GM21529 (cell line): ENCODE data around the gene ISOC1.

ENCODE experiments used
- ATAC-seq: cut with Tn5 transposase; IDR thresholded peaks from one replicate; pipeline ENCODE4 v1.9.1; 2021; ENCODE audit not compliant: unreplicated experiment

The ISOC1 gene

GRCh38 chr5:129094924-129095899 is 663 bp downstream of the ISOC1 start:
- ATAC-seq: peak; percentile 55

GRCh38 chr5:129096382-129096991 is 1.9 kb downstream of the ISOC1 start:
- ATAC-seq: no peak

GRCh38 chr5:129097498-129098296 is 3.1 kb downstream of the ISOC1 start:
- ATAC-seq: no peak

GRCh38 chr5:129098488-129099183 is 4.1 kb downstream of the ISOC1 start:
- no peak for ATAC-seq

- ATAC-seq: no peak
Measured at GRCh38 chr5:129099184-129099569, 4.6 kb downstream of the ISOC1 start.

- no peak for ATAC-seq
Measured at GRCh38 chr5:129101794-129102193, 7.2 kb downstream of the ISOC1 start.

DNA sequence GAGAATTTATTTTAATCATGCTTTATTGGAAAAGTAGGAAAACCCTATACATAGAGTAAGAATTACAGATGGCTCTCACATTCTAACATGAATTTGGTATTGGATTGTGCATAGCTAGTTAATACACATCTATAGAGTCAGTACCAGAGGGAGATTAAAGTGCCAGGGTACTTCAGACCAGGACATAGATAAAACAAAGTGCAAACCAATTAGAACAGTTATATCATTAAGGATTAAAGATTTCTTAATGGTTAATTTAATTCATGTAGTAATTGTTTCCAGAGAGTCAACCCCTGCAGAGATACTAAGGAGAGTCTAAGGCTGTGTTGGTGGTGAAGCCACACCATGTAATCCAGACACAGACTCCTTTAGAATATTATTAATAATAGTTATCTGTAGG is 8.8 kb downstream of the ISOC1 start:
- no peak for ATAC-seq

DNA sequence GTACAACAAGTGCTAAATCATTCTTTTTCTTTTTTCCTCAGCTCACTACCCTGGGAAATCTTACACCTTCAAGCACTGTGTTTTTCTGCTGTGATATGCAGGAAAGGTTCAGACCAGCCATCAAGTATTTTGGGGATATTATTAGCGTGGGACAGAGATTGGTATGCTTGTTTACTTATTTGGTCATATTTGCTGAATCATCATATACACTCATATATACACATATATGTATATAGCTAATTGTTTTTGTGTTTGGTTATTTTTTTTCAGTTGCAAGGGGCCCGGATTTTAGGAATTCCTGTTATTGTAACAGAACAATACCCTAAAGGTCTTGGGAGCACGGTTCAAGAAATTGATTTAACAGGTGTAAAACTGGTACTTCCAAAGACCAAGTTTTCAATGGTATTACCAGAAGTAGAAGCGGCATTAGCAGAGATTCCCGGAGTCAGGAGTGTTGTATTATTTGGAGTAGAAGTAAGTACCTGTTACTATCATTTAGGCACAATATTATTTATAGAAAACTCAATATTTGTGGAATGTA is 10.4 kb downstream of the ISOC1 start:
- ATAC-seq: no peak

GRCh38 chr5:129107637-129108036 is 13.1 kb downstream of the ISOC1 start:
- no peak for ATAC-seq

DNA sequence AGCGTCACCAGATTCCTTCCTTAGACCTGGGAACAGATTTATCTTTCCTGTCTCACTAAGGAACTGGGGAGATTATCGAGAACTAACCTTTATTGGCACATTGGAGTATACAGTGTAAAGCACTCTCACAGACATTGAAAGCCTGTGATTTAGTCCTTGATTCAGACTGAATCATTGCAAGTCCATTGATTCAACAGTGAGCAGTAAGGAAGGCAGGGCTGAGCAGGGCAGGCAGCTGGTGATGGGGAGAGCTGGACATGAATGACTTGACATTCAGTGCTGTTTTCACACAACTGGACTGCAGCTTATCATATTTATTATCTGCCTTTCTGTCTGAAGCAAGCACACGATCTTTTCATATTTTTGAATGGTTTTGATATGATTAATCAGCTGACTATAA is 16.2 kb downstream of the ISOC1 start:
- ATAC-seq: no peak

DNA sequence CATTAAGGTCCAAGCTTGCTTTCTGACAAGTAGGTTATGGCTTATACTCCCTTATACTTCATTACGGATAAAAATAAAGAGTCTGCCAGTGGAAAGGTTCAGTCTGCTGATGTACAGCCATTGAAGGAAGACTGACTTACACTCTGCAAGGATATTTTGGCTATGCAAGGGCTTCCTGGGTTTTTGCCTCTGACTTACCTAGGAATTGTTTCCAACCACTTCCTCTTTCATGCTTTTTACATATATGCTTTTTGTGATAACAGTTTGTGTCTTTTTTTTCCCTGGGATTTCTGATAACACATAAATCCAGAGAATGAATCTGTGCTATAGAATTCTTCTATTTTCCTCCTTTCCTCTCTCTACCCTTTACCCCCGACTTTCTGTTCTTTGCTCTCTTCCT is 16.8 kb downstream of the ISOC1 start:
- no peak for ATAC-seq

DNA sequence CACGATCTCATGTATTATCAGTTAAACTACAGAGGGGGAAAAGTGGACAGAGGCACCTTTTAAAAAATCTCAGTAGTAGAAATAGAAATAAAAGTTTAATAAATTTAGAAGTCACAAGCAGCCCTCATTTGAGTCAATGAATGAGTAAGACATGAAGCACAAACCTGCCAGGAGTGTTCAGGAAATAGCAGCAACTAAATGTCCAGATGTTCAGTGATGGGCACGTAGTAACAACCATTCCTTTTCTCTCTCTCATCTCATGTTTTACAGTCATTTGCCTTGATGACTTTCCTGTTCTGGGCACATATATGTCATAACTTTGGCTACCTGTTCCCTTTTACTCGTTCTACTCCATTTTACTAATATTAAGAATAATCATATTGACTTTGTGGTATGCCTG is 17.7 kb downstream of the ISOC1 start:
- no peak for ATAC-seq

DNA sequence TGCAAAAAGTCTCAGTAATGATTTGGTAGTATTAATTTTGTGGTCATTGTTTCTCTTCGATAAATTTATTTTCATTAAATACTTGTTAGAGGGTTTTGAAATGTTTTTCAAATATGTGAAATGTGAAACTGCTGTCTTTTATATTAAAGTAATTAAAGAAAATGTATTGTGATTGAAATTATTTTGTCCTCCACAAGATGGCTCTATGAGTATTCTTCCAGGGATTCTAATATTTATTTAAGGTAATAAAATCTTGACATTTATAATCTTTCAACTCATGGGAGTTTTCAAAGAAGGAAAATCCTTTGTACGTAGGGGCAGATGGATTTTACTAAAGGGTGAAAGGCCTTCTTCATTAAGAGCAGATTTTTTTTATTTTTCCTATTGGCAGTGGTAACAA is 19.3 kb downstream of the ISOC1 start:
- ATAC-seq: no peak

DNA sequence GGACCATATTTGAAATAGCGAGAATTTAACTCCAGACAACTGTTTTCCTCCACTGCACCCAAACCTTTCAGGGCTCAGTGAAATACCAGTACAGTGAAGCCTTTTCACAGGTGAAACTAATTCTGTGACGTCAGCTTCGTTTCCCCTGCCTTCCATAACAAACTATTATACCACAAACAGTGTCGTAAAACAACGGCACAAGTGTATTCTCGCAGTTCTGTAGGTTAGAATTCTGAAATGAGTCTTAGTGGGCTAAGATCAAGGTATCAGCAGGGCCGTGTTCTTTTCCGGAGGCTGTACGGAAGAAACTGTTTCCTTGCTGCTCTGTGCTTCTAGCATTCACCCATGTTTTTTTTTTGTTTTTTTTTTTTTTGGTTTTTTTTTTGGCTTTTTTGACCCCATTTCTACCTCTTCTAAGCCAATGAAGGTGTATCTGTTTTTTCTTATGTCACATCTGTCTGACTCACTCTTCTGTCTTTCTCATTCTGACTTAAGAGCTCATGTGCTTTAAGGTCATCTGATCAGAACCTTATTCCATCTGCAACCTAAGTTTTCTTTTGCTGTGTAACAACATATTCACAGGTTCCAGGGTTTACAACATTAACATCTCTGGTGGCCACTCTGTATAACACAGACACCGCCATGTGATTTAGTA is 20.1 kb downstream of the ISOC1 start:
- ATAC-seq: no peak

GRCh38 chr5:129115680-129116079 is 21.1 kb downstream of the ISOC1 start:
- ATAC-seq: no peak

DNA sequence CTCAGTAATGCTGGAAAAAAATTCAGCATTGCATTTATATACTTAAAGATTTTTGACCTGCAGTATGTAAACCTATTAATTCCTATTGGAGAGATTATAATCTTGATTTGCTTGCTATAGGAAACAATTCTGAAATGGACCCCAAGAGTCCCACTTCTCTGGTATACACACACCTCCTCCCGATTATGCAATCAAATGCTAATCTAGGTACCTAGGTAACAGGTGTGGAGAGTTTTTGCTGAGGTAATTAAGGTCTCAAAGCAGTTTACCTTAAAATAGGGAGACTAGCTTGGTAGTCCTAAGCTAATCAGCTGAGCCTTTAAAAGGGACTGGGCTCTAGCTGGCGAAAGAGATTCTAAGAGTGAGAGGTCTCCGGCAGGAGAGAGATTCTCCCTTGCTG is 22.2 kb downstream of the ISOC1 start:
- ATAC-seq: no peak

DNA sequence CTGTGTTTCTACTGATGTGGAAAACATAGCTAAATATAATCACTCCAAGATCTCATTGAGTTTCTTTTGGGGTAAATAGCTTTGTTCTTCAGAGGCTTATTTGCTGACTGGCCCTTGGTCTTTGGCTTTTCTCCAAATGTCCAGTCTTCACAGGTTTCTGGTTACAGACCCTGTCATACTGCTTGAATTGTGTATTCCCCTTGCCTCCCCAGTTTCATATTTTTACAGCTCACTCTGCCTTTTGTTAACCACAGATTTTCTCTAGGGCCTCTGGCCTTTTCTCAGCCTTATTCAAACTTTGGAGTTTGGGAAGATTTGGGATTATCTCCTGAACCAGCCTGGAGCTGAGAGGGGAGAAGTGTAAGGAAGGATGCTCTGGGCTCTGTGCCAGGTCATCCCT is 23.9 kb downstream of the ISOC1 start:
- ATAC-seq: no peak

DNA sequence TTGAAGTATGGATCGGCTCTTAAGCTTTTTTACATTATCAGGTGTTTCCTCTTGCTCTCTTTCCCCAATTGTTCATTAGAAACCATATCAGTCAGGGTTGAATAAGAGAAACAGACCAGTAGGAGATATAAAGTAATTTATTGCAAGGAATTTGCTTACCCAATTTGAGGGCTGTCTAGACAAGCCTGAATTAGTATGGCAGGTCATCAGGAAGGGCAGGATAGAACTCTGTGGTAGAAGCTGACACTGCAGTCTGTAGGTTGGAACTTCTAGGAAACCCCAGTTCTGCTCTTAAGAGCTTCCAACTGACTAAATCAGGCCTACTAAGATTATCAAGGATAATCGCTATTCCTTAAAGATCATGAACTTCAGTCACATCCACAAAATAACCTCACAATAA is 24.3 kb downstream of the ISOC1 start:
- no peak for ATAC-seq

- ATAC-seq: peak; percentile 70
Measured at GRCh38 chr5:129120158-129120581, 25.6 kb downstream of the ISOC1 start.

DNA sequence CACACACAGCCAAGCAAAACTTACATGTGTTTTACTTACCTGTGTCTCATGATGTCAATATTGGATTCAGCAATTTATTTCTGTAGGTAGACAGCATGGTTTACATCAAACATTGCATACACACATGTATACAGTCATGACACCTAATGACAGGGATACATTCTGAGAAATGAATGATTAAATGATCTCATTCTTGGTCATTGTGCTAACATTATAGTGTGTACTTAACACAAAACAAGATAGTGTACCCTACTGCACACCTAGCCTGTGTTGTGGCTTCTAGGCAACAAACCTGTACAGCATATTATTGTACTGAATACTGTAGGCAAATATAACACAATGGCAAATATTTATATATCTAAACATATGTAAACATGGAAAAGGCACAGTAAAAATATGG is 28.0 kb downstream of the ISOC1 start:
- no peak for ATAC-seq
